ENCODE measurements around the gene INO80. TPM values are rescaled to one million over a fixed set of nuclear protein-coding genes. Genes with fewer than 3 reads are reported as not detected.

INO80 gene
- total RNA-seq, 2 donors from 2014 or later, result 14.8 to 17.5 TPM

DNA sequence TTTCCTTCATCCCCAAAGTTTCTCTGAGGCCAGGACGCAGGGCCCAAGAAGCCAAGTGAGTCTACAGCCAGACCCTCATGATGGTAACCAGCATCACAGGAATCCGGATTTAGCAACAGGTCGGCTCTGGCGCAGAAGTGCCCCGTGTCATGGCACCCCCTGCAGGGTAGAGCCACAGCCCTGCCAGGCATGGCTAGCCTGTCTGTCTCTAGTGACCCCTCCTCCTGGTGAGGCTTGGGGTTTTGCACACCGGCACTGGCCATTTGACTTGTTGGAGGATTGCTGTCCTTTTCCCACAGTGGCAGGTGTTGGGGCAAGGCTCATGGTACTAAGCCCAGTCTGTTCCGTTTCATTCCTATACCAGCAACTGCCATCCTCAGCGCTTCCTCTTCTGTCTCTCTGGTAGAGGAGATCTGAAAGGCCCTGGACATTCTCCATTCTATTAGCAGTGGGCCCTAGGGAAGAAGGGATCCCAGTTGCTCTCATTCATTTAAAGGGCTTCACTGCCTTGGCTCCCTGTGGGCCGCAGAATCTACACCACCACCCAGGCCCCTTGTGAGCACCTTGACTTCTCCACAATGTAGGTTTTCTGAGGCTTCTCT, 172.2 kb downstream of the INO80 start:
- Histone ChIP-seq H3K36me3 (ENCODE audit: control insufficient read depth, insufficient read depth, low read length) (no peaks in the 10 kb centered on the region), H3K27me3 (ENCODE audit: control insufficient read depth, insufficient read depth, low read length, poor library complexity, severe bottlenecking) (peaks cover 16% of the 10 kb centered on the region), H3K4me3 (ENCODE audit: low read length) (no peak overlapping the region), H3K9ac (ENCODE audit: extremely low read depth, low read length, poor library complexity, severe bottlenecking) (no peak overlapping the region), H3K9me3 (ENCODE audit: control insufficient read depth, low read length) (no peaks in the 10 kb centered on the region), H3K27ac (ENCODE audit: low read depth, low read length) (no peak overlapping the region), H3K4me1 (ENCODE audit: control insufficient read depth, insufficient read depth, low read length) (no peaks in the 10 kb centered on the region)
- Mint-ChIP-seq H3K9me3 (no peaks in the 10 kb centered on the region), H3K4me3 (no peak overlapping the region), H3K36me3 (ENCODE audit: low read depth) (no peaks in the 10 kb centered on the region), H3K27ac (no peak overlapping the region), H3K27me3 (ENCODE audit: insufficient read depth) (peaks cover 78% of the 10 kb centered on the region), H3K4me1 (peaks cover 18% of the 10 kb centered on the region)
- 86 to 92% methylated on average over 6 to 9 of the region's 9 CpGs for WGBS, 2 experiments (ENCODE audit: insufficient coverage in 1 of 2, insufficient read length in 1 of 2)
- DNase-seq, result no peak
- TF ChIP-seq, protein P1, sequence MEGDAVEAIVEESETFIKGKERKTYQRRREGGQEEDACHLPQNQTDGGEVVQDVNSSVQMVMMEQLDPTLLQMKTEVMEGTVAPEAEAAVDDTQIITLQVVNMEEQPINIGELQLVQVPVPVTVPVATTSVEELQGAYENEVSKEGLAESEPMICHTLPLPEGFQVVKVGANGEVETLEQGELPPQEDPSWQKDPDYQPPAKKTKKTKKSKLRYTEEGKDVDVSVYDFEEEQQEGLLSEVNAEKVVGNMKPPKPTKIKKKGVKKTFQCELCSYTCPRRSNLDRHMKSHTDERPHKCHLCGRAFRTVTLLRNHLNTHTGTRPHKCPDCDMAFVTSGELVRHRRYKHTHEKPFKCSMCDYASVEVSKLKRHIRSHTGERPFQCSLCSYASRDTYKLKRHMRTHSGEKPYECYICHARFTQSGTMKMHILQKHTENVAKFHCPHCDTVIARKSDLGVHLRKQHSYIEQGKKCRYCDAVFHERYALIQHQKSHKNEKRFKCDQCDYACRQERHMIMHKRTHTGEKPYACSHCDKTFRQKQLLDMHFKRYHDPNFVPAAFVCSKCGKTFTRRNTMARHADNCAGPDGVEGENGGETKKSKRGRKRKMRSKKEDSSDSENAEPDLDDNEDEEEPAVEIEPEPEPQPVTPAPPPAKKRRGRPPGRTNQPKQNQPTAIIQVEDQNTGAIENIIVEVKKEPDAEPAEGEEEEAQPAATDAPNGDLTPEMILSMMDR (conservative IDR thresholded peaks at IDR 0.05), result no peak

DNA sequence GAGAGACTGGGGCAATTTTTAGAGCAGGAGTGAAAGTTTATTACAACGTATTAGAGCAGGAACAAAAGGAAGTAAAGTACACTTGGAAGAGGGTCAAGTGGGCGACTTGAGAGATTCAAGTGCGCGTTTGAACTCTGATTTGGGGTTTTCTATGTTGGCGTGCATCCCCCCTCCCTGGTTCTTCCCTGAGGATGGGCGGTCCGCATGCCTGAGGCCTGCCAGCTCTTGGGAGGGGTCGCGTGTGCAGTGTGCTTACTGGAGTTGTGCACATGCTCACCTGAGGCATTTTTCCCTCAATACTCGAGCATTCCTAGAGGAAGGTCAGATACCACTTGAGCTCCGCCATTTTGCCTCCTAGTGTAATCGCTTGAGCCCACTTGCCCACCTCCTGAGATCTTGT, 173.2 kb downstream of the INO80 start:
- Histone ChIP-seq H3K36me3 (ENCODE audit: control insufficient read depth, insufficient read depth, low read length) (no peaks in the 10 kb centered on the region), H3K27ac (ENCODE audit: low read depth, low read length) (no peak overlapping the region), H3K9me3 (ENCODE audit: control insufficient read depth, low read length) (no peaks in the 10 kb centered on the region), H3K4me1 (ENCODE audit: control insufficient read depth, insufficient read depth, low read length) (no peaks in the 10 kb centered on the region), H3K4me3 (ENCODE audit: low read length) (no peak overlapping the region), H3K27me3 (ENCODE audit: control insufficient read depth, insufficient read depth, low read length, poor library complexity, severe bottlenecking) (peaks cover 16% of the 10 kb centered on the region), H3K9ac (ENCODE audit: extremely low read depth, low read length, poor library complexity, severe bottlenecking) (no peak overlapping the region)
- no peaks in the 10 kb centered on the region for H3K36me3 Mint-ChIP-seq (ENCODE audit: low read depth)
- DNase-seq, result no peak
- H3K9me3 Mint-ChIP-seq, result no peaks in the 10 kb centered on the region
- peaks cover 76% of the 10 kb centered on the region for H3K27me3 Mint-ChIP-seq (ENCODE audit: insufficient read depth)
- no peak overlapping the region for H3K27ac Mint-ChIP-seq
- peaks cover 9% of the 10 kb centered on the region for H3K4me1 Mint-ChIP-seq
- 95 to 96% methylated on average over 12 of the region's 12 CpGs for WGBS, 2 experiments (ENCODE audit: insufficient coverage in 1 of 2, insufficient read length in 1 of 2)
- TF ChIP-seq, protein P1 (conservative IDR thresholded peaks at IDR 0.05), result no peak
- no peak overlapping the region for H3K4me3 Mint-ChIP-seq

DNA sequence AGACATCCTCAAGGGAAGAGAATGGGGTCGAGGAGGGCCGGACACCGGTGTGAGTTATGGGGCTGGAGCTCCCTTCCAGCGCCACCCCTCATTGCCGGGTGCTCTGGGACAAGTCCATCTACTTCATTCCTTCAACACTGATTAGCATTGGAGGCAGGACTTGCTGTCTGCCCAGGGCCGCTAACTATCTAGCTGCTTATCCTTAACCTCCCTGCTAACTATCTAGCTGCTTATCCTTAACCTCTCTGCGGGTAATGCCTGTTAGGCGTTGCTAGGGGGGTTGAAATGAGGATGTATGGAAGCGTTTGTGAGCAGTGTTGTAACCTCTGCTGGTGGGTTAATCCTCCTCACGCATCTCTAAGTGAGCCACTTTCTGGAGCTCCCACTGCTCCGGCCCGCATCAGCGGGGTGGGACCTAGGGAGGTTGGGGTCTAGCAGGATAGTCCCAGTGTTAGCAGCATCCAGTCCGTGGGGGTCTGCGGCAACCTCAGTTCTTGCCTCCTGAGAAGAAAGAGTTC, 173.7 kb downstream of the INO80 start:
- no peak overlapping the region for H3K27ac Mint-ChIP-seq
- DNase-seq, result no peak
- Histone ChIP-seq H3K9me3 (ENCODE audit: control insufficient read depth, low read length) (no peaks in the 10 kb centered on the region), H3K36me3 (ENCODE audit: control insufficient read depth, insufficient read depth, low read length) (no peaks in the 10 kb centered on the region), H3K27ac (ENCODE audit: low read depth, low read length) (no peak overlapping the region), H3K4me3 (ENCODE audit: low read length) (peak overlapping the region; percentile 70), H3K9ac (ENCODE audit: extremely low read depth, low read length, poor library complexity, severe bottlenecking) (no peak overlapping the region), H3K4me1 (ENCODE audit: control insufficient read depth, insufficient read depth, low read length) (no peaks in the 10 kb centered on the region), H3K27me3 (ENCODE audit: control insufficient read depth, insufficient read depth, low read length, poor library complexity, severe bottlenecking) (peaks cover 16% of the 10 kb centered on the region)
- H3K27me3 Mint-ChIP-seq (ENCODE audit: insufficient read depth), result peaks cover 71% of the 10 kb centered on the region
- no peaks in the 10 kb centered on the region for H3K36me3 Mint-ChIP-seq (ENCODE audit: low read depth)
- H3K9me3 Mint-ChIP-seq, result no peaks in the 10 kb centered on the region
- peaks cover 9% of the 10 kb centered on the region for H3K4me1 Mint-ChIP-seq
- 62 to 68% methylated on average over 9 to 15 of the region's 15 CpGs for WGBS, 2 experiments (ENCODE audit: insufficient coverage in 1 of 2, insufficient read length in 1 of 2)
- H3K4me3 Mint-ChIP-seq, result peak overlapping the region; percentile 49
- TF ChIP-seq, protein P1 (conservative IDR thresholded peaks at IDR 0.05), result no peak
